ENCODE results near the gene MARCHF10. TPM values are rescaled to one million over a fixed set of nuclear protein-coding genes. Genes with fewer than 3 reads are reported as not detected.

Gene MARCHF10
- total RNA-seq, 1 experiment from 2014 or later = not detected

DNA sequence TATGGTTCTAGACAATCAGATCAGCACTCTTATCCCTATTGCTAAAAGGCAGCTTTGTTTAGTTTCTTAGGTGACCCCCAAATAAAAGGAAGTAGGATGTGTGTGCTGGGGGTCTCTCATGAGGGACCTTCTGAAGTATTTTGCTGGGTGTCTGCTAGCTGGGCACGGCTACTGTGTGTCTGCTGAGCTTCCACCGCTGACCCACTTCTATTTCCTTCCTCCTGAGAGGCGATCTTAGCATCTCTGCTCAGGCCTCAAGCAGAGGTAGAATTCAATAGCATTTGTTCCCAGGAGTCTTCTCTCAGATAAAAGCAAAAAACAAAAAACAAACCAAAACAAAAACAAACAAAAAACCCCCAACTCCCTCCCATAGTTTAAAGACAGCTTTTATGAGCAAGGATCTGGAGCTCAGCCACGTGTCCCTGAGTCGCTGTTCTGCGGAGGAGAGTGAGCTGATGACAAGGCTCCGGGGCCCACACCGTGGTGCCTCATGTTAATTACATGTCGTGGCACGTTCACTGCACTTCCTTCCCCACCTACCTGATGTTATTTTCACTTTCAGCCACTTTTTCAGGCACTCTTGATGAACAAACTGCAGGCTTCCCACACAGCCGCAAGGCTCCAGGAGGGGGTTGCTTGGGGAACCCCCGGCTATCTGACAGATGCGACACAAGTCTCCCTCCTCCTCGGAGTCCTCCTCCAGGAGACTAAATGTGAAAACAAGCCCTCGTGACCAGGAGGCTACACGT is 83.5 kb downstream of the MARCHF10 start:
- no peaks in the 10 kb centered on the region for H3K79me2 ChIP-seq (ENCODE audit: insufficient read depth, low read length)
- no peak for ATAC-seq
- H3K27ac ChIP-seq (ENCODE audit: low read depth, low read length) = no peak overlapping the region
- H3K4me1 ChIP-seq (ENCODE audit: control insufficient read depth in 1 of 2, insufficient read depth in 2 of 2, low read length in 2 of 2) = peaks cover 7 to 11% of the 10 kb centered on the region in 2 experiments; a peak in 3 of 4 replicates
- no peak overlapping the region for H3K9ac ChIP-seq (ENCODE audit: low read length)
- H3K9me3 ChIP-seq (ENCODE audit: control insufficient read depth in 1 of 2, insufficient read depth in 1 of 2, low read depth in 1 of 2, low read length in 2 of 2) = no peaks in the 10 kb centered on the region
- H3K4me3 ChIP-seq (replicated peaks in 1 of 2; ENCODE audit: low read depth in 1 of 2, low read length in 2 of 2) = no peak overlapping the region
- intact Hi-C loops (cut with micrococcal nuclease) = no loop called here
- H3K36me3 ChIP-seq (ENCODE audit: control insufficient read depth in 1 of 2, insufficient read depth in 2 of 2, low read length in 2 of 2) = no peaks in the 10 kb centered on the region
- DNase-seq (ENCODE audit: low read depth, low spot score) = no peak
- no TSS peak for BruUV-seq (replicated peaks)
- H3K27me3 ChIP-seq (ENCODE audit: insufficient read depth, low read length) = no peaks in the 10 kb centered on the region
- no peaks in the 10 kb centered on the region for H3K9me2 ChIP-seq (ENCODE audit: insufficient read depth)
- ChIA-PET RAD21 (ENCODE audit: low non-redundant PET in 1 of 2, low total read pairs in 2 of 2, uncharacterized antibody in 2 of 2, unreplicated experiment in 2 of 2) (no interaction called here), POLR2A (no interaction called here), CTCF (no interaction called here)
- H2AFZ ChIP-seq (ENCODE audit: low read depth, low read length, poor library complexity, severe bottlenecking) = no peak overlapping the region
- no peak for TF ChIP-seq ZFX (IDR thresholded peaks at IDR 0.05)
- TF ChIP-seq, protein P1, sequence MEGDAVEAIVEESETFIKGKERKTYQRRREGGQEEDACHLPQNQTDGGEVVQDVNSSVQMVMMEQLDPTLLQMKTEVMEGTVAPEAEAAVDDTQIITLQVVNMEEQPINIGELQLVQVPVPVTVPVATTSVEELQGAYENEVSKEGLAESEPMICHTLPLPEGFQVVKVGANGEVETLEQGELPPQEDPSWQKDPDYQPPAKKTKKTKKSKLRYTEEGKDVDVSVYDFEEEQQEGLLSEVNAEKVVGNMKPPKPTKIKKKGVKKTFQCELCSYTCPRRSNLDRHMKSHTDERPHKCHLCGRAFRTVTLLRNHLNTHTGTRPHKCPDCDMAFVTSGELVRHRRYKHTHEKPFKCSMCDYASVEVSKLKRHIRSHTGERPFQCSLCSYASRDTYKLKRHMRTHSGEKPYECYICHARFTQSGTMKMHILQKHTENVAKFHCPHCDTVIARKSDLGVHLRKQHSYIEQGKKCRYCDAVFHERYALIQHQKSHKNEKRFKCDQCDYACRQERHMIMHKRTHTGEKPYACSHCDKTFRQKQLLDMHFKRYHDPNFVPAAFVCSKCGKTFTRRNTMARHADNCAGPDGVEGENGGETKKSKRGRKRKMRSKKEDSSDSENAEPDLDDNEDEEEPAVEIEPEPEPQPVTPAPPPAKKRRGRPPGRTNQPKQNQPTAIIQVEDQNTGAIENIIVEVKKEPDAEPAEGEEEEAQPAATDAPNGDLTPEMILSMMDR (IDR thresholded peaks at IDR 0.05 in 2 of 3, conservative IDR thresholded peaks at IDR 0.05 in 1 of 3; ENCODE audit: borderline replicate concordance in 1 of 3, insufficient read depth in 1 of 3, low read depth in 2 of 3, low read length in 2 of 3) = no peak
- TF ChIP-seq EZH2 (IDR thresholded peaks at IDR 0.05) = no peak
- TF ChIP-seq CBX3 (IDR thresholded peaks at IDR 0.05; ENCODE audit: low read depth) = no peak
- TF ChIP-seq, protein P2, sequence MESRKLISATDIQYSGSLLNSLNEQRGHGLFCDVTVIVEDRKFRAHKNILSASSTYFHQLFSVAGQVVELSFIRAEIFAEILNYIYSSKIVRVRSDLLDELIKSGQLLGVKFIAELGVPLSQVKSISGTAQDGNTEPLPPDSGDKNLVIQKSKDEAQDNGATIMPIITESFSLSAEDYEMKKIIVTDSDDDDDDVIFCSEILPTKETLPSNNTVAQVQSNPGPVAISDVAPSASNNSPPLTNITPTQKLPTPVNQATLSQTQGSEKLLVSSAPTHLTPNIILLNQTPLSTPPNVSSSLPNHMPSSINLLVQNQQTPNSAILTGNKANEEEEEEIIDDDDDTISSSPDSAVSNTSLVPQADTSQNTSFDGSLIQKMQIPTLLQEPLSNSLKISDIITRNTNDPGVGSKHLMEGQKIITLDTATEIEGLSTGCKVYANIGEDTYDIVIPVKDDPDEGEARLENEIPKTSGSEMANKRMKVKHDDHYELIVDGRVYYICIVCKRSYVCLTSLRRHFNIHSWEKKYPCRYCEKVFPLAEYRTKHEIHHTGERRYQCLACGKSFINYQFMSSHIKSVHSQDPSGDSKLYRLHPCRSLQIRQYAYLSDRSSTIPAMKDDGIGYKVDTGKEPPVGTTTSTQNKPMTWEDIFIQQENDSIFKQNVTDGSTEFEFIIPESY (IDR thresholded peaks at IDR 0.05; ENCODE audit: extremely low read depth, insufficient replicate concordance, low read length) = no peak
- TF ChIP-seq FOSL1 (IDR thresholded peaks at IDR 0.05; ENCODE audit: low read depth) = no peak
- TF ChIP-seq, protein P3, sequence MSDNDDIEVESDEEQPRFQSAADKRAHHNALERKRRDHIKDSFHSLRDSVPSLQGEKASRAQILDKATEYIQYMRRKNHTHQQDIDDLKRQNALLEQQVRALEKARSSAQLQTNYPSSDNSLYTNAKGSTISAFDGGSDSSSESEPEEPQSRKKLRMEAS (IDR thresholded peaks at IDR 0.05) = no peak
- TF ChIP-seq POLR2AphosphoS5 (IDR thresholded peaks at IDR 0.05; ENCODE audit: low read depth, low read length) = no peak
- TF ChIP-seq, protein P4, sequence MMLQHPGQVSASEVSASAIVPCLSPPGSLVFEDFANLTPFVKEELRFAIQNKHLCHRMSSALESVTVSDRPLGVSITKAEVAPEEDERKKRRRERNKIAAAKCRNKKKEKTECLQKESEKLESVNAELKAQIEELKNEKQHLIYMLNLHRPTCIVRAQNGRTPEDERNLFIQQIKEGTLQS (IDR thresholded peaks at IDR 0.05) = no peak
- no peak for TF ChIP-seq SP1 (IDR thresholded peaks at IDR 0.05; ENCODE audit: low read depth)
- TF ChIP-seq YY1 (IDR thresholded peaks at IDR 0.05; ENCODE audit: extremely low read depth, insufficient replicate concordance, low read depth, low read length) = no peak
- no peak overlapping the region for H3K4me2 ChIP-seq (ENCODE audit: low read length)
- H4K20me1 ChIP-seq (ENCODE audit: insufficient read depth) = no peaks in the 10 kb centered on the region
